Osteoblast (primary cell): ENCODE measurements around the gene ZNF808. TPM values are rescaled to one million over a fixed set of nuclear protein-coding genes. Genes with fewer than 3 reads are reported as not detected.
"Not testable (repeated sequence)": the region's sequence is repeated elsewhere in the genome, so short reads cannot be mapped to it uniquely, and the experiment has no call there.

ENCODE experiments used
- DNase-seq: peaks from one replicate; pipeline ENCODE4 v3.0.0; 2011; ENCODE audit warnings: low spot score, mixed read lengths; ENCODE audit not compliant: insufficient read length; ENCODE audit errors: missing footprints
- H2AFZ ChIP-seq: 2 replicates; pipeline ENCODE4 v1.6.0; 2011; ENCODE audit warnings: mild to moderate bottlenecking, low read length
- H3K27ac ChIP-seq: 2 replicates; pipeline ENCODE4 v1.5.1; 2011; ENCODE audit warnings: mild to moderate bottlenecking, low read depth, low read length, moderate library complexity
- H3K27me3 ChIP-seq: 2 replicates; pipeline ENCODE4 v1.6.0; 2012; ENCODE audit warnings: mild to moderate bottlenecking, control low read depth, inconsistent platforms, low read length, moderate library complexity; ENCODE audit not compliant: insufficient read depth
- H3K36me3 ChIP-seq: 2 replicates; pipeline ENCODE4 v1.5.1; 2011; ENCODE audit warnings: mild to moderate bottlenecking, low read length, control low read depth, moderate library complexity; ENCODE audit not compliant: insufficient read depth
- H3K4me1 ChIP-seq: 2 replicates; pipeline ENCODE4 v1.5.1; 2011; ENCODE audit warnings: mild to moderate bottlenecking, low read length, control low read depth, moderate library complexity; ENCODE audit not compliant: insufficient read depth
- H3K4me2 ChIP-seq: 2 replicates; pipeline ENCODE4 v1.6.0; 2011; ENCODE audit warnings: mild to moderate bottlenecking, low read length; ENCODE audit not compliant: insufficient read depth
- H3K4me3 ChIP-seq: fragments of 200-600 bp; sonication (generic); 3 replicates; pipeline ENCODE4 v1.5.1; 2012; ENCODE audit warnings: mild to moderate bottlenecking, low read length, inconsistent platforms; ENCODE audit not compliant: insufficient read depth
- H3K79me2 ChIP-seq: 2 replicates; pipeline ENCODE4 v1.6.0; 2012; ENCODE audit warnings: mild to moderate bottlenecking, low read length, control low read depth, inconsistent platforms; ENCODE audit not compliant: insufficient read depth
- H3K9me3 ChIP-seq: 2 replicates; pipeline ENCODE4 v1.5.1; 2011; ENCODE audit warnings: low read depth, low read length, control low read depth
- H4K20me1 ChIP-seq: 2 replicates; pipeline ENCODE4 v1.6.0; 2012; ENCODE audit warnings: mild to moderate bottlenecking, low read length, control low read depth; ENCODE audit not compliant: insufficient read depth
- CTCF ChIP-seq: IDR thresholded peaks from 2 replicates; pipeline ENCODE4 v1.5.1; 2011; ENCODE audit warnings: mild to moderate bottlenecking, low read depth, low read length, moderate library complexity; ENCODE audit errors: extremely low read depth
- total RNA-seq: library from RNA; depleted of rRNA; stranded (reverse); fragments of >200 nt; gene quantifications from 2 replicates; pipeline ENCODE4 v1.2.3, GENCODE V29; 2012

The ZNF808 gene
- total RNA-seq, 1 donor, result 17.0 TPM

GRCh38 chr19:52542984-52543664 is 15.7 kb downstream of the ZNF808 start:
- no peak overlapping the region for H3K4me3 ChIP-seq
- no peaks in the 10 kb centered on the region for H3K9me3 ChIP-seq
- H3K4me1 ChIP-seq, result no peaks in the 10 kb centered on the region
- no peaks in the 10 kb centered on the region for H4K20me1 ChIP-seq
- peaks cover 8% of the 10 kb centered on the region for H3K79me2 ChIP-seq
- no peak for TF ChIP-seq CTCF
- no peak overlapping the region for H2AFZ ChIP-seq
- H3K4me2 ChIP-seq, result no peak overlapping the region
- DNase-seq, result no peak
- H3K36me3 ChIP-seq, result peaks cover 22% of the 10 kb centered on the region
- H3K27ac ChIP-seq, result no peak overlapping the region
- H3K27me3 ChIP-seq, result no peaks in the 10 kb centered on the region

- H3K27me3 ChIP-seq, result no peaks in the 10 kb centered on the region
- TF ChIP-seq CTCF, result no peak
- no peak for DNase-seq
These were observed 26.9 kb downstream of the ZNF808 start for GRCh38 chr19:52554216-52554971.

GRCh38 chr19:52557231-52557995 is 29.9 kb downstream of the ZNF808 start:
- peaks cover 32% of the 10 kb centered on the region for H3K9me3 ChIP-seq
- H3K79me2 ChIP-seq, result no peaks in the 10 kb centered on the region
- no peaks in the 10 kb centered on the region for H3K27me3 ChIP-seq
- H3K36me3 ChIP-seq, result peaks cover 31% of the 10 kb centered on the region
- TF ChIP-seq CTCF, result no peak
- no peak for DNase-seq
- no peak overlapping the region for H3K4me3 ChIP-seq
- no peaks in the 10 kb centered on the region for H4K20me1 ChIP-seq
- no peak overlapping the region for H3K4me2 ChIP-seq
- H3K4me1 ChIP-seq, result no peaks in the 10 kb centered on the region
- no peak overlapping the region for H2AFZ ChIP-seq
- H3K27ac ChIP-seq, result no peak overlapping the region

More at GRCh38 chr19:52554216-52554971, 26.9 kb downstream of the ZNF808 start:
- H3K4me1 ChIP-seq, result no peaks in the 10 kb centered on the region
- H3K9me3 ChIP-seq, result peaks cover 35% of the 10 kb centered on the region
- H3K79me2 ChIP-seq, result no peaks in the 10 kb centered on the region
- no peak overlapping the region for H3K27ac ChIP-seq
- H3K36me3 ChIP-seq, result peaks cover 34% of the 10 kb centered on the region
- H2AFZ ChIP-seq, result no peak overlapping the region
- H4K20me1 ChIP-seq, result no peaks in the 10 kb centered on the region
- H3K4me3 ChIP-seq, result no peak overlapping the region
- no peak overlapping the region for H3K4me2 ChIP-seq

- peaks cover 24% of the 10 kb centered on the region for H3K36me3 ChIP-seq
- H4K20me1 ChIP-seq, H2AFZ ChIP-seq, H3K4me2 ChIP-seq, H3K27ac ChIP-seq, H3K27me3 ChIP-seq, DNase-seq, H3K4me3 ChIP-seq, H3K4me1 ChIP-seq, H3K79me2 ChIP-seq: not testable (repeated sequence)
- H3K9me3 ChIP-seq, result peaks cover 29% of the 10 kb centered on the region
These were observed 31.4 kb downstream of the ZNF808 start for GRCh38 chr19:52558732-52559445.

GRCh38 chr19:52561611-52562010 is 34.1 kb downstream of the ZNF808 start:
- not testable (repeated sequence) for H3K79me2 ChIP-seq, H3K4me2 ChIP-seq, H3K27ac ChIP-seq, H3K27me3 ChIP-seq, H2AFZ ChIP-seq, H3K4me1 ChIP-seq, DNase-seq, H4K20me1 ChIP-seq, H3K4me3 ChIP-seq
- peaks cover 14% of the 10 kb centered on the region for H3K36me3 ChIP-seq
- peaks cover 13% of the 10 kb centered on the region for H3K9me3 ChIP-seq
